HL-60 (cell line): ENCODE results near the gene GMDS.

ENCODE experiments used
- DNase-seq, 2 experiments: peaks; one replicate each; pipeline ENCODE4 v3.0.0-alpha.2; 2010 to 2020; ENCODE audit warnings: low read depth in 1 of 2, low spot score in 1 of 2
- H3K27ac ChIP-seq: fragments of 250-450 bp; sonication (Bioruptor Pico); replicated peaks from 2 replicates; pipeline ENCODE4 v1.5.1; 2020; ENCODE audit warnings: mild to moderate bottlenecking, moderate library complexity
- H3K27me3 ChIP-seq: fragments of 250-450 bp; sonication (Bioruptor Pico); 2 replicates; pipeline ENCODE4 v1.5.1; 2021; ENCODE audit warnings: mild to moderate bottlenecking, moderate library complexity; ENCODE audit not compliant: insufficient read depth, poor library complexity, severe bottlenecking
- H3K4me3 ChIP-seq: replicated peaks from 2 replicates; pipeline ENCODE4 v1.5.1; 2011; ENCODE audit warnings: mild to moderate bottlenecking, control low read depth, low read length; ENCODE audit not compliant: insufficient read depth
- CTCF ChIP-seq: IDR thresholded peaks from one replicate; pipeline ENCODE4 v1.5.1; 2011; ENCODE audit warnings: low read length, control low read depth, inconsistent platforms; ENCODE audit not compliant: insufficient read depth
- GABPA ChIP-seq: IDR thresholded peaks from 2 replicates; pipeline ENCODE4 v1.6.1; 2012; ENCODE audit warnings: low read depth
- POLR2AphosphoS5 ChIP-seq: IDR thresholded peaks from 2 replicates; pipeline ENCODE4 v1.6.1; 2012; ENCODE audit warnings: low read depth
- SPI1 ChIP-seq: IDR thresholded peaks from 2 replicates; pipeline ENCODE4 v1.6.1; 2012; ENCODE audit warnings: low read depth, mild to moderate bottlenecking, borderline replicate concordance
- TF ChIP-seq, protein P1 (sequence below): IDR thresholded peaks from 2 replicates; pipeline ENCODE4 v1.6.1; 2012; ENCODE audit warnings: low read depth; ENCODE audit not compliant: insufficient replicate concordance

The GMDS gene

GRCh38 chr6:1840491-1841121 is 404.8 kb downstream of the GMDS start:
- Histone ChIP-seq H3K27me3 (no peaks in the 10 kb centered on the region), H3K27ac (no peak overlapping the region), H3K4me3 (no peak overlapping the region)
- DNase-seq = no peak
- no peak for TF ChIP-seq SPI1
- TF ChIP-seq POLR2AphosphoS5 = no peak
- TF ChIP-seq GABPA = no peak
- no peak for TF ChIP-seq CTCF
- TF ChIP-seq, protein P1, sequence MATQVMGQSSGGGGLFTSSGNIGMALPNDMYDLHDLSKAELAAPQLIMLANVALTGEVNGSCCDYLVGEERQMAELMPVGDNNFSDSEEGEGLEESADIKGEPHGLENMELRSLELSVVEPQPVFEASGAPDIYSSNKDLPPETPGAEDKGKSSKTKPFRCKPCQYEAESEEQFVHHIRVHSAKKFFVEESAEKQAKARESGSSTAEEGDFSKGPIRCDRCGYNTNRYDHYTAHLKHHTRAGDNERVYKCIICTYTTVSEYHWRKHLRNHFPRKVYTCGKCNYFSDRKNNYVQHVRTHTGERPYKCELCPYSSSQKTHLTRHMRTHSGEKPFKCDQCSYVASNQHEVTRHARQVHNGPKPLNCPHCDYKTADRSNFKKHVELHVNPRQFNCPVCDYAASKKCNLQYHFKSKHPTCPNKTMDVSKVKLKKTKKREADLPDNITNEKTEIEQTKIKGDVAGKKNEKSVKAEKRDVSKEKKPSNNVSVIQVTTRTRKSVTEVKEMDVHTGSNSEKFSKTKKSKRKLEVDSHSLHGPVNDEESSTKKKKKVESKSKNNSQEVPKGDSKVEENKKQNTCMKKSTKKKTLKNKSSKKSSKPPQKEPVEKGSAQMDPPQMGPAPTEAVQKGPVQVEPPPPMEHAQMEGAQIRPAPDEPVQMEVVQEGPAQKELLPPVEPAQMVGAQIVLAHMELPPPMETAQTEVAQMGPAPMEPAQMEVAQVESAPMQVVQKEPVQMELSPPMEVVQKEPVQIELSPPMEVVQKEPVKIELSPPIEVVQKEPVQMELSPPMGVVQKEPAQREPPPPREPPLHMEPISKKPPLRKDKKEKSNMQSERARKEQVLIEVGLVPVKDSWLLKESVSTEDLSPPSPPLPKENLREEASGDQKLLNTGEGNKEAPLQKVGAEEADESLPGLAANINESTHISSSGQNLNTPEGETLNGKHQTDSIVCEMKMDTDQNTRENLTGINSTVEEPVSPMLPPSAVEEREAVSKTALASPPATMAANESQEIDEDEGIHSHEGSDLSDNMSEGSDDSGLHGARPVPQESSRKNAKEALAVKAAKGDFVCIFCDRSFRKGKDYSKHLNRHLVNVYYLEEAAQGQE = no peak

DNA sequence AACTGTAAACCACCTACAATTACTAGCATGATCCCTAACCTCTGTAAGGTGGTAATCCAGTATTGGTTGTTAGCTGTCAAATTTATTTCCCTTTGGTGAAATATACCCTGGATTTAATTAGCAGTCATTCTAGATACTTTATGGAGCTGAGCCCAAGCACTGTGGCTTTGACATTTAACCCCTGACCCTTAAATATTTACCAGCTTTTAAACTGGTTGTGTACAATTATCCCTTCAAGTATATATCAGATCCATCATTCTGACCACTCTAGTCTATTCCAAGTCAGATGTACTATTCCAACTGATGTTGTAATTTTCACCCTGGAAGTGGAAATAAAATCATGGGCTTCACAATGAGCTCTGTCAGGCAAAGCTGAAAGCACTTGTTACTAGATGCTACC is 406.0 kb downstream of the GMDS start:
- no peak overlapping the region for H3K4me3 ChIP-seq
- no peak for DNase-seq
- H3K27me3 ChIP-seq = no peaks in the 10 kb centered on the region
- no peak for TF ChIP-seq POLR2AphosphoS5
- no peak for TF ChIP-seq SPI1
- no peak for TF ChIP-seq CTCF
- TF ChIP-seq GABPA = no peak
- TF ChIP-seq, protein P1 = no peak
- no peak overlapping the region for H3K27ac ChIP-seq

DNA sequence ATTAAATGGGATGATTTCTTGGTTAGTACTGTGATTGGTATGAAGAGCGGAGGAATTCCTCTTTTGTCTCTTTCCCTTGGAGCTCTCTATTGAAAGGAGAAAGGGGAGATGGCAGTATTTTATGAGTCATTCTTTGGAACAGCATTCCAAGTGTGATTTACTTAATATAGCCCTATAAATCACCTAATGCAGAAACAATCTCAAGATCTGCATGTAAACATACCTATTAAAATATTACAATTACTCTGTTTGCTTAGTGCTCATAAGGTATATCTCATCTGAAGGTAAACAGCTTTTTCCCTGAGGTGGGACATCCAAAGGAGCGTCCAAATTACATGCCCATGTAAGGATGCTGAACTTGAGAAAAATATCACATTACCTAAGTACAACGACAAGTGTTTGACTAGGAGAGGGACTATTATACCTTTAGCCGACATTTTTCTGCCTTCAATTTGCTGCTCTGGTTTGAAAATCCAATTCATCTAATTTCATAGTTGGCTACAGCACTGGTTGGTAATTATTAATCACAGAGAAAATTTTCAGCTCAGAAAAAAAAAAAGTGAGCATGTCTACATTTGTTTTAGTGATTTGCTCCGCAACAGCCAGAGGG is 406.7 kb downstream of the GMDS start:
- no peak overlapping the region for H3K27ac ChIP-seq
- DNase-seq = no peak
- H3K4me3 ChIP-seq = no peak overlapping the region
- no peak for TF ChIP-seq SPI1
- no peak for TF ChIP-seq CTCF
- no peak for TF ChIP-seq GABPA
- no peak for TF ChIP-seq POLR2AphosphoS5
- TF ChIP-seq, protein P1 = no peak
- no peaks in the 10 kb centered on the region for H3K27me3 ChIP-seq
